CMK (cell line): ENCODE measurements around the gene TLR10.
"Not testable (repeated sequence)": the region's sequence is repeated elsewhere in the genome, so short reads cannot be mapped to it uniquely, and the experiment has no call there.

Source experiments
- DNase-seq: peaks from one replicate; pipeline ENCODE4 v3.0.0-alpha.2; 2010; ENCODE audit warnings: low read depth

TLR10 gene

GRCh38 chr4:38766940-38767339 is 15.8 kb downstream of the TLR10 start:
- DNase-seq: not testable (repeated sequence)

- DNase-seq: no peak
Observed at GRCh38 chr4:38765382-38765781, 17.4 kb downstream of the TLR10 start.

DNA sequence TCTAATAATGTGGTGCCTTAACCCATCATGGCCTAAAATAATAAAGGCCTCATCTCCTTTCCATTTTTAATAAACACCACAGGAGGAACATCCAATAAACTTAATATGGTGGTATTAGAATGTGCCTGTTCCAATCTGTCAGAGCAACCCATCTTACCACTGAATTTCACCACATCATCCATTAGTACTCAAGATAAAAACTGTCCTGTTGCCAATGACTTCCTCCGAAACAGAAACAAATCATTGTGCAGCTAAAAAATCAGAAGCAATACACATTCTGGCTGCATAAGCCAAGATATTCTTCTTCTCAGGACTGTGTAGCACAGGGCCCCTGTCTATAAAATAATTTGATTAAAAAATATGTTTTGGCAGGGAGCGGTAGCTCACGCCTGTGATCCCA is 18.5 kb downstream of the TLR10 start:
- DNase-seq: no peak

- no peak for DNase-seq
Observed at GRCh38 chr4:38762560-38762959, 20.2 kb downstream of the TLR10 start.

GRCh38 chr4:38759790-38760122 is 23.0 kb downstream of the TLR10 start:
- no peak for DNase-seq

GRCh38 chr4:38759113-38759789 is 23.5 kb downstream of the TLR10 start:
- DNase-seq: peak; percentile 59

- DNase-seq: no peak
Observed at GRCh38 chr4:38757945-38758600, 24.7 kb downstream of the TLR10 start.

- DNase-seq: no peak
Observed at GRCh38 chr4:38752941-38753806, 29.6 kb downstream of the TLR10 start.

- no peak for DNase-seq
Observed at GRCh38 chr4:38752372-38752940, 30.3 kb downstream of the TLR10 start.

DNA sequence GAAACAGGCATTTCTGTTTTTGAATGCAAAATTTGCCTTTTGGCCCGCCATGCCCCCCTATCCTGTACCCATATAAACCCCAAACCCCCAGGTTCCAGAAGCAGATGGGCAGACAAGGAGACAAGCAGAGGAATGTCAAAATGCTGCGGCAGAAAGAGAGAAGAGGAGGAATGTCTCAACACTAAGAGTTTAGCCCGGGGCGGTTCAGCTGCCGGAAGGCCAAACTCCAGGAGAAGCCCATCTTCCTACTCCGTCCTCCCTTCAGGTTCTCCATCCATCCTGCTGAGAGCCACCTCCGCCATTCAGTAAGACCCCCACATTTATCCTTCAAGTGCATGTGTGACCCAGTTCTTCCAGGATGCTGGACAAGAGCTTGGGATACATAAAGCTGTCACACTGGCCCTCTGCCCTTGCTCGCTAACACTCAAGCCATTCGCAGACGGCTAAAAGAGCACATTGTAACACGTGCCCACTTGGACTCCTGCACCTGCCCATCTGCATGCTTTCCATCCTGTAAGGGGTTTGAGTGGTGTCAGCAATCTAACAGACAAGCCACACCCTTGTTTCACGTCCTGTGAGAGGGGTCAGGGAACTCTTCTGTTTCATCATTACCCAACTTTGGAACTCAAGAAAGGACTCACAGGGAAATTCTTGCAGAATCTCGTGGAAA is 31.3 kb downstream of the TLR10 start:
- DNase-seq: no peak

DNA sequence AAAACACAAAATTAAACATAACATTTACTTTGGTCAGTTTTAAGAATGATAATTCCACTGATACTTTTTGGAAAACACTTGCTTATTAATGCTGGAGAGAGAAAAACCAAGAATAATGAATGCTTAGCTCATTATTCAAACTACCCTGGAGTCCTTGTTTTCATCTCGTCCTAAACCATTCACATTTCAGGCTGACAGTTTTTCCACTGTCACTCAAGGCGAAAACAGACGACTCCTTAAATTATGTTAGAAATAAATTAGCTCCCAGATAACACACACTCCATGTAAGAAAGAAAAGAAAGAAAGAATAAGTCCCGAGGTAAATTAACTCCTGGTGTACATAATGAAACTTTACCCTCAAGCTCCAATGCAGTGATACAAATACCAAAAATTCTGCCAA is 33.5 kb downstream of the TLR10 start:
- DNase-seq: no peak

DNA sequence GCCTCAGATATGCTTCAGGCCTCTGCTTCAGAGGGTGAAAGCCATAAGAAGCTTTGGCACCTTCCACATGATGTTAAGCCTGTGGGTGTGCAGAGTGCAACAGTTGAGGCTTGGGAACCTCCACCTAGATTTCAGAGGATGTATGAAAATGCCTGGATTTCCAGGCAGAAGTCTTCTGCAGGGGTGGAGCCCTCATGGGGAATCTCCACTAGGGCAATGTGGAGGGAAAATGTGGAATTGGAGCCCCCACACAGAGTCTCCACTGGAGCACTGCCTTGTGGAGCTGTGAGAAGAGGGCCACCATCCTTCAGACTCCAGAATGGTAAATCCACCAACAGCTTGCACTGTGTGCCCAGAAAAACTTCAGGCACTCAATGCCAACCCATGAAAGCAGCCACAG is 35.2 kb downstream of the TLR10 start:
- no peak for DNase-seq

GRCh38 chr4:38745881-38746280 is 36.9 kb downstream of the TLR10 start:
- DNase-seq: no peak

GRCh38 chr4:38743866-38744265 is 38.9 kb downstream of the TLR10 start:
- DNase-seq: no peak

DNA sequence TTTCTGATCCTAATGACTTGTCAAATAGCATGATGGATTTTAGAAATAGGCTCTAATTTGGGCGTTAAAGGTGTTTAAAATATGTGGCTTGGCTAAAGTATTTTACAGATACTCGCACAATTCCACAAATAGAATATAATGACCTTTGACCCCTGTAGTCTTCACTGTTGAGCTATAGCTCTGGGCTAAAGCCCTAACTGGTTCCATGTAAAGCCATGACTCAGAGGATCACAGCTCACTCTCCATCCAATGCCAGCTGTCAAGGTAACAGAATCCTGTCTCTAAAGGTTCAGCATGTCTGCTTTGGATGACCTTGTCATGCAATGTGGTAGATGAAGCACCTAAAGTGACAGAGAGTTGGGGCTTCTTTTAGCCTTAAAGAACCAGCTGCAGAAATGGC is 42.5 kb downstream of the TLR10 start:
- DNase-seq: no peak

DNA sequence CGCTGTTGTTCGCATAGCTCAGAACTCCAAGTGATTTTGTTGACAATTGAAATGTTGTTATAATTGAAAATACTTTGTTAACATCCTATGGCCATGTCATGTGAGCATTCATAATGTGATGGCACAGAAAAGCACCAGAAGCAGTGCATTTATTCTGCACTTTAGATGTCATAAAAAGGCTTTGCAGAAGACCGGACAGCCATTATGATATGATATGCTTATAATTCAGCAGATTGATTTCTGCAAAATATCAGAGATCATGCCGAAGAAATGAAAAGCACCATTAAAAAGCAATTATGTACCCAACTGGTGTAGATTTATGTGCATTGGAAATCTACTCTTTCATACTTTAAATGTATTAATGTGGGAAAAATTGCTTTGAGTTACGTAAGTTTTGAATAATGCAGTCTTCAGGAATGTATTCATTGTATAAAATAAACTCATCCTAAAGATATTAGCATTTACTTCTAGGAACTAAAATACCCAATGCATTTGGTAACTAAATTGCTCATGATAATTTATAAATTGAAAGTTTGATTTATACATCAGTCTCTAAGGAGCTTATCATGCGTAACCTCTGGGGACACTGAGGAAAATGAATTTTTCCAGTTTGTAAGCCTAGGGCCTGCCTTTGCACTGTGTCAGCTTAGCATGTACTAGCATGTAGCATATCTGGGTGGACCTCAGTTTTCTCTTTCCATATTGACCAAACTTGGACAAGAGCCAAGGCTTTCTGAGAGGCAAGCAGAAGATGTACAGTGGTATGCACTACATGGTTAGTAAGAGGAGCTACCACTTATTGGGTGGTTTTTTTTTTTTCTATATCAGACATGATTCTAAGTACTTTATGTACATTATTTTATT is 43.6 kb downstream of the TLR10 start:
- DNase-seq: no peak

- no peak for DNase-seq
Observed at GRCh38 chr4:38735870-38736269, 46.9 kb downstream of the TLR10 start.

DNA sequence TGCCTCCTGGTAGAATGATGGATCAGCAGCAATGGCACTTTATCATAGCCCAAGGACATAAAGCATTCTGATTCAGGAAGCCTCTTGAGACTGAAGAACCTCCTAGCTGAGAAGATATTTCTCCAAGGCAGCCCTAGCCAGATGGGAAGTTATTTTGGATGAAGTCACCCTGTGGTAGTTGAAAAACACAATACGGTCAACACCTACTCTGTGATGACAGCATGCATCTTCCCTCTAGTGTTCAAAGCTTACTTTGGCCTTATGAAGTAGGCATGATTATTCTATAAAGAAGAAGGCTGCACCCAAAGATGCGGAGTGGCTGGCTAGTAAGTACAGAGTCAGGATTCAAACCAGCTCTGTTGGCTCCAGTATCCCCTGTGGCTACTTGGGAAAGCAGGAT is 47.9 kb downstream of the TLR10 start:
- no peak for DNase-seq

GRCh38 chr4:38734446-38734845 is 48.3 kb downstream of the TLR10 start:
- no peak for DNase-seq

GRCh38 chr4:38733663-38734062 is 49.1 kb downstream of the TLR10 start:
- DNase-seq: no peak
